ENCODE data around the gene ARSA.

GRCh38 chr22:50622723-50623327, 5.1 kb downstream of the ARSA start:
- no peak for TF ChIP-seq CTCF (IDR thresholded peaks at IDR 0.05)
- TF ChIP-seq TAF1 (IDR thresholded peaks at IDR 0.05; ENCODE audit: borderline replicate concordance, low read depth, low read length), result no peak
